ENCODE measurements around the gene CDK14. TPM values are rescaled to one million over a fixed set of nuclear protein-coding genes. Genes with fewer than 3 reads are reported as not detected.

The CDK14 gene
- polyA plus RNA-seq, 3 donors: 1.7 to 2.5 (median 2.1) TPM

DNA sequence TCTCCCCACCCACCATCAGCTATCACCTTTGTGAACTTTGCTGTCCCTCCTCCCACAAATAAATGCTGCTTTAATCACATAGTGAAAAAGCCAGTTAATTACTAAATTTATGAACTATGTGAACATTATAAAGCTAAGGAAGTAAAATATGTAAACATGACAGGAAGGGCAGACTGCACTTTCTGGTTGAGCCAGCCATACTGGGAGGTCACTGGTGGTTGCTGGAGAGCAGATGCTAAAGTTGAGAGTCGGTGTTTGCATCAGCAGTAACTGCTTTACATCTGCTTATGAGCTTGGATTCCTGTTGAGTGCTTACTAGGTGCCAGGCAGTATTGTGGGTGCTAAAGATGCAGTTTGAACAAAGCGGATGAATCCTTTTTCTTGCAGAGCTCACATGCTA is 458.3 kb downstream of the CDK14 start:
- Histone ChIP-seq H3K4me1 (ENCODE audit: control insufficient read depth in 1 of 2, insufficient read depth in 2 of 2, low read length in 2 of 2) (peaks cover 2 to 9% of the 10 kb centered on the region in 2 donors), H3K9ac (ENCODE audit: insufficient read depth, low read length, poor library complexity, severe bottlenecking) (no peak overlapping the region), H3K9me3 (replicated peaks in 1 of 2; ENCODE audit: control insufficient read depth in 1 of 2, insufficient read depth in 1 of 2, low read length in 2 of 2) (no peaks in the 10 kb centered on the region), H3K79me2 (ENCODE audit: insufficient read depth, low read length) (no peaks in the 10 kb centered on the region), H3K4me3 (replicated peaks in 1 of 3; ENCODE audit: low read depth in 2 of 3, low read length in 3 of 3) (no peak overlapping the region), H2AFZ (ENCODE audit: insufficient read depth, low read depth, low read length, poor library complexity, severe bottlenecking) (no peak overlapping the region), H3K4me2 (replicated peaks; ENCODE audit: extremely low read depth, low read length, poor library complexity, severe bottlenecking) (no peak overlapping the region), H4K20me1 (ENCODE audit: insufficient read depth, low read length) (no peaks in the 10 kb centered on the region), H3K36me3 (replicated peaks in 1 of 2; ENCODE audit: control insufficient read depth in 1 of 2, insufficient read depth in 2 of 2, low read length in 2 of 2) (no peaks in the 10 kb centered on the region), H3K27me3 (ENCODE audit: control insufficient read depth in 2 of 2, insufficient read depth in 2 of 2, low read length in 2 of 2) (no peaks in the 10 kb centered on the region), H3K27ac (ENCODE audit: low read depth in 1 of 2, low read length in 2 of 2) (no peak overlapping the region)
- Mint-ChIP-seq H3K36me3 (no peaks in the 10 kb centered on the region), H3K9me3 (peaks cover 0 to 3% (median 2%) of the 10 kb centered on the region in 7 donors), H3K4me1 (peaks cover 8% of the 10 kb centered on the region), H3K27me3 (ENCODE audit: low read depth in 3 of 3) (no peaks in the 10 kb centered on the region), H3K27ac (no peak overlapping the region), H3K4me3 (no peak overlapping the region)
- no CpG with 5 or more reads among the region's 2 CpGs for WGBS (ENCODE audit: insufficient coverage)
- TF ChIP-seq, protein P1, sequence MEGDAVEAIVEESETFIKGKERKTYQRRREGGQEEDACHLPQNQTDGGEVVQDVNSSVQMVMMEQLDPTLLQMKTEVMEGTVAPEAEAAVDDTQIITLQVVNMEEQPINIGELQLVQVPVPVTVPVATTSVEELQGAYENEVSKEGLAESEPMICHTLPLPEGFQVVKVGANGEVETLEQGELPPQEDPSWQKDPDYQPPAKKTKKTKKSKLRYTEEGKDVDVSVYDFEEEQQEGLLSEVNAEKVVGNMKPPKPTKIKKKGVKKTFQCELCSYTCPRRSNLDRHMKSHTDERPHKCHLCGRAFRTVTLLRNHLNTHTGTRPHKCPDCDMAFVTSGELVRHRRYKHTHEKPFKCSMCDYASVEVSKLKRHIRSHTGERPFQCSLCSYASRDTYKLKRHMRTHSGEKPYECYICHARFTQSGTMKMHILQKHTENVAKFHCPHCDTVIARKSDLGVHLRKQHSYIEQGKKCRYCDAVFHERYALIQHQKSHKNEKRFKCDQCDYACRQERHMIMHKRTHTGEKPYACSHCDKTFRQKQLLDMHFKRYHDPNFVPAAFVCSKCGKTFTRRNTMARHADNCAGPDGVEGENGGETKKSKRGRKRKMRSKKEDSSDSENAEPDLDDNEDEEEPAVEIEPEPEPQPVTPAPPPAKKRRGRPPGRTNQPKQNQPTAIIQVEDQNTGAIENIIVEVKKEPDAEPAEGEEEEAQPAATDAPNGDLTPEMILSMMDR (IDR thresholded peaks at IDR 0.05): no peak
- intact Hi-C loops (cut with micrococcal nuclease): no loop called here
- DNase-seq: no peak

DNA sequence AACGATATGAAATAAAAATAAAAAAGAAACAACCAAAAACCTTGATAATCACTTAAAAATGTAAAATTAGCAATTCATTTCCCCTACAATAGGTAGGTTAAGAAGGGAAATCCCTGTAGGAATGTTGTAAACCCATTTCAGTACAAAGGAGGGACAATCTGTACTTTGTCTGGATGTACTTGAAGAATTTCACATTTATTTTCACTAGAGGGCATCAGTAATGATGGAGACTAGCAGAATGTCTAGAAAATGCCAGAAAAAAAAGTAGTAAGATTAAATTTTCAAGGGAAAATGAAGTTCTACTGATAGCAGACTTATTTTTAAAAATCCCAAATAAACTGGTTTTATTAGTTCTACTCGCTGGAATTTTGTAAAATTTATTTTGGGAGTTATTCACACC is 459.1 kb downstream of the CDK14 start:
- TF ChIP-seq, protein P1 (IDR thresholded peaks at IDR 0.05): no peak
- H3K27me3 Mint-ChIP-seq (ENCODE audit: low read depth in 3 of 3): no peaks in the 10 kb centered on the region
- no peak overlapping the region for H3K27ac ChIP-seq (ENCODE audit: low read depth in 1 of 2, low read length in 2 of 2)
- intact Hi-C loops (cut with micrococcal nuclease): no loop called here
- H3K4me2 ChIP-seq (replicated peaks; ENCODE audit: extremely low read depth, low read length, poor library complexity, severe bottlenecking): no peak overlapping the region
- H3K36me3 ChIP-seq (replicated peaks in 1 of 2; ENCODE audit: control insufficient read depth in 1 of 2, insufficient read depth in 2 of 2, low read length in 2 of 2): no peaks in the 10 kb centered on the region
- no peaks in the 10 kb centered on the region for H3K9me3 ChIP-seq (replicated peaks in 1 of 2; ENCODE audit: control insufficient read depth in 1 of 2, insufficient read depth in 1 of 2, low read length in 2 of 2)
- H3K9me3 Mint-ChIP-seq: peaks cover 2 to 5% (median 3%) of the 10 kb centered on the region in 7 donors
- H3K27me3 ChIP-seq (ENCODE audit: control insufficient read depth in 2 of 2, insufficient read depth in 2 of 2, low read length in 2 of 2): no peaks in the 10 kb centered on the region
- peaks cover 2 to 9% of the 10 kb centered on the region in 2 donors for H3K4me1 ChIP-seq (ENCODE audit: control insufficient read depth in 1 of 2, insufficient read depth in 2 of 2, low read length in 2 of 2)
- no peak overlapping the region for H3K4me3 Mint-ChIP-seq
- no CpG with 5 or more reads among the region's 2 CpGs for WGBS (ENCODE audit: insufficient coverage)
- H2AFZ ChIP-seq (ENCODE audit: insufficient read depth, low read depth, low read length, poor library complexity, severe bottlenecking): no peak overlapping the region
- DNase-seq: no peak
- H3K4me3 ChIP-seq (replicated peaks in 1 of 3; ENCODE audit: low read depth in 2 of 3, low read length in 3 of 3): no peak overlapping the region
- H3K36me3 Mint-ChIP-seq: no peaks in the 10 kb centered on the region
- no peaks in the 10 kb centered on the region for H4K20me1 ChIP-seq (ENCODE audit: insufficient read depth, low read length)
- H3K79me2 ChIP-seq (ENCODE audit: insufficient read depth, low read length): no peaks in the 10 kb centered on the region
- H3K27ac Mint-ChIP-seq: no peak overlapping the region
- peaks cover 8% of the 10 kb centered on the region for H3K4me1 Mint-ChIP-seq
- H3K9ac ChIP-seq (ENCODE audit: insufficient read depth, low read length, poor library complexity, severe bottlenecking): no peak overlapping the region
